Mesenteric fat pad (tissue), 1 donor: Measurements from ENCODE around the gene CBFB. TPM values are rescaled to one million over a fixed set of nuclear protein-coding genes. Genes with fewer than 3 reads are reported as not detected.
"Not testable (repeated sequence)": the region's sequence is repeated elsewhere in the genome, so short reads cannot be mapped to it uniquely, and the experiment has no call there.

Experiments used
- DNase-seq: peaks from one replicate; pipeline ENCODE4 v3.0.0-alpha.2; 2020; ENCODE audit warnings: low spot score
- long read RNA-seq: library from polyadenylated mRNA; unstranded; transcript quantifications from one replicate; pipeline ENCODE4 v2.0.0, GENCODE V29; 2020
- total RNA-seq: library from RNA; stranded (reverse); fragmentation: NEBNext Ultra II Directional; extraction: Animal tissue kit (Norgen Biotek cat#: 25700); gene quantifications from one replicate; pipeline ENCODE4 v1.2.1, GENCODE V29; 2021
- donor health status: DM: yes; HTN: yes; CAD: no.

Gene CBFB
- total RNA-seq: 48.7 TPM
- long read RNA-seq, partial matches to known transcripts: 3 of 14 reads
- long read RNA-seq, other reads (novel, unspliced or antisense): 9 of 14 reads

DNA sequence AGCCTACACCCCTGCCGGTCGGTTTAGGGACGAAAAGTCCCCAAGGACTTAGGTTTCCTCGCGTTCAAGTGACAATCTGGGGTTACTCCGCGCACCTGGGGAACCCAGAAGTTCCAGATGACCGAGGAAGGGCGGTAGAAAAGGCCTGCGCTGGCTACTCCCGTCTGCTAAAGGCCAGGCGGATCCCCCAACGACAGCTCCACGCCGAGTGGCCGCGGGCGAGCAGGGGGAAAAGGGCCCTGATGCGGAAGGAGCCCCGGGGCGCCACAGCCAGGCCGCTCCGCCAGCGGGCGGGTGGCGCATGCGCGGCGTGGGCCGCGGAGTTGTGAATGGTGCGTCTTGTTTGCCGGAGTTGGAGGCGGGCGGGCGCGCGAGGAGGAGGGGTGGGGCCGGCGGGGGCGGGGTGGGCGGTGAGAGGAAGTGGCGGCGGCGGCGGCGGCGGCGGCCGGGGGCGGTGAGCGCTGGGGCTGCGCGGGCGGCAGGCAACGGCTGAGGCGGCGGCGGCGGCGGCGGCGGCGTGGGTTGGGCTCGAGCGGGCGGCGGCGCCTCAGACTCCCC, at the start of gene CBFB:
Gene CBFB, plus strand, starts transcription at position 454 of the 558 bp plus-strand sequence. CDS start 259 bp downstream, outside the sequence.
- peak; percentile 98 for DNase-seq

GRCh38 chr16:66983033-66983432, 45.9 kb upstream of the CBFB start:
- DNase-seq: no peak

GRCh38 chr16:66984892-66985311, 44.0 kb upstream of the CBFB start:
- no peak for DNase-seq

GRCh38 chr16:66986559-66986958, 42.4 kb upstream of the CBFB start:
- DNase-seq: no peak

- DNase-seq: no peak
Observed at GRCh38 chr16:66988197-66988788, 40.7 kb upstream of the CBFB start, which contains the start of gene CES4A. TSS of gene CES4A (plus strand) at chr16:66988589. CDS start at chr16:66988773, 184 bp downstream.

GRCh38 chr16:66991545-66992077, 37.3 kb upstream of the CBFB start:
- no peak for DNase-seq

GRCh38 chr16:66993558-66993957, 35.4 kb upstream of the CBFB start:
- not testable (repeated sequence) for DNase-seq

GRCh38 chr16:66996324-66996982, 32.5 kb upstream of the CBFB start:
- no peak for DNase-seq

GRCh38 chr16:66996983-66997358, 32.0 kb upstream of the CBFB start:
- no peak for DNase-seq

DNA sequence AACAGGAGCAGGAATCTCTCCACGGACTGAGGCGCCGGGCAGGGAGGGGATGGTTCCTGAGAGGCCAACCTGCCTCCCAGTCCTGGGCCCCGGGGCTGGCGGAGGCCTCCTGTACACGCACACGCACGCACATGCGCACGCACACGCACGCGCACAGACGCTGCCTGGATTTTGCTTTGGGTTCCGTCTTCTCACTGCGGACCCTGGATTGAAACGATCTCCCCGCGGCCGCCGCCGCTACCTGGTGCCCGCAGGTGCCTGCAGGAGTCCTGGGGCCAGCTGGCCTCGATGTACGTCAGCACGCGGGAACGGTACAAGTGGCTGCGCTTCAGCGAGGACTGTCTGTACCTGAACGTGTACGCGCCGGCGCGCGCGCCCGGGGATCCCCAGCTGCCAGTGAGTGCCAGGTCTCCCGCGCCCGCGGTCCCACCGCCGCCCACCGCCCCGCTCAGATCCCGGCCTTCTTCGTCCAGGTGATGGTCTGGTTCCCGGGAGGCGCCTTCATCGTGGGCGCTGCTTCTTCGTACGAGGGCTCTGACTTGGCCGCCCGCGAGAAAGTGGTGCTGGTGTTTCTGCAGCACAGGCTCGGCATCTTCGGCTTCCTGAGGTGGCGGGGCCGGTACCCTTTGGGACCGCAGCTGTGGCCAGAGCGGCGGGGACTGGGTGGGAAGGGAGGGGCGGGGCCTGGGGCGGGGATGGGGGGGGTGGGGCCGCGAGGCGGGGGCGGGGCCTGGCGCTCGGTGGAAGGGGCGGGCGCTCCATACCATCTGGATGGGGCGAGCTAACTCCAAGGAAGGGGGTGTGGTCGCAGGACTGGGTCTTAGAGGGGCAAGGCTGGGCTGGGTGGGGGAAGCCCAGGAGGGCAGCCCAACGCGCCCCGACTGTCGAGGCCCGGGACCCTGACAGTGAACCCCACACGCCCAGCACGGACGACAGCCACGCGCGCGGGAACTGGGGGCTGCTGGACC, 28.3 kb upstream of the CBFB start:
- no peak for DNase-seq

- no peak for DNase-seq
Observed at GRCh38 chr16:67001726-67002125, 27.2 kb upstream of the CBFB start.

DNA sequence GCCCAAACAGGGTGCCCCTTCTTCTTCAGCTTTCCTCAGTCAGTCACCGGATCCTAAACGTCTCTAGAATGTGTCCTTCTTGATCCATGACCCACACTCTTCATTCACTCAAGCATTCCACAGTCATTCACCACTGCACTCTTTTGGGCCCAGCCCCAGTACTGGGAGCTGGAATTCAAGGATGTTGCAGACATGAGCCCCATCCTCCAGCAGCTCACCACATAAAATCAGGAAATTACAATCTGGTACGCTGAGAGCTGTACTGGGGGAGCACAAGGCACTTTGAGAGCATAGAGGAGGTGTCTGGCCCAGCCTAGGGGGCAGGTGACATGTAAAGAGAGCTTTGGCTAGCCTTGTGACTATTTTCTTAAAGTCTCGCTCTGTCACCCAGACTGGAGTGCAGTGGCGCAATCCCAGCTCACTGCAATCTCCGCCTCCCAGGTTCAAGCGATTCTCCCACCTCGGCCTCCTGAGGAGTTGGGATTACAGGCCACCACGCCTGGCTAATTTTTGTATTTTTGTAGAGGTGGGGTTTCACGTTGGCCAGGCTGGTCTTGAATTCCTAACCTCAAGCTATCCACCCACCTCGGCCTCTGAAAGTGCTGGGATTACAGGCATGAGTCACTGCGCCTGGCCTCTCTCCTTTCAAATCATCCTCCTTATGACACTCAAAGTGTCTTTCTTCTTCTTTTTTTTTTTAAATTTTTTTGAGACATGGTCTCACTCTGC, 21.9 kb upstream of the CBFB start:
- DNase-seq: no peak

DNA sequence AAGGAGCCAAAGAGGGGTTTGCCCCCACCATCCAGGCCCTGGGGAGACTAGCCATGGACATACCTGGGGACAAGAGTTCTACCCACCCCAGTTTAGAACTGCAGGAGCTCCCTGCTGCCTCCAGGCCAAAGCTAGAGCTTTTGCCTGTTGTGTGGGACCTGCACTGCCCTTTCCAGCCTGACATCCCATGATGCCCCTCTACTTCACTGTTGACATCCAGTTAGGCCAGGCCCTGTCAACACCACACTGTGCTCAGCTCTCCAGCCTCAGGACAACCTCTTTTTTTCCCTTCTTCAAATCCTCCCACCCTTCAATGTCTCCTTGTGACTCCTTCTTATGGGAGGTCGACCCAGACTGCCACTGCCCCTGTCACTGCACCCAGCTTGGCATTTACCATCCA, 19.8 kb upstream of the CBFB start:
- no peak for DNase-seq

GRCh38 chr16:67011274-67011673, 17.7 kb upstream of the CBFB start:
- DNase-seq: no peak

GRCh38 chr16:67013233-67013822, 15.6 kb upstream of the CBFB start:
- DNase-seq: no peak

DNA sequence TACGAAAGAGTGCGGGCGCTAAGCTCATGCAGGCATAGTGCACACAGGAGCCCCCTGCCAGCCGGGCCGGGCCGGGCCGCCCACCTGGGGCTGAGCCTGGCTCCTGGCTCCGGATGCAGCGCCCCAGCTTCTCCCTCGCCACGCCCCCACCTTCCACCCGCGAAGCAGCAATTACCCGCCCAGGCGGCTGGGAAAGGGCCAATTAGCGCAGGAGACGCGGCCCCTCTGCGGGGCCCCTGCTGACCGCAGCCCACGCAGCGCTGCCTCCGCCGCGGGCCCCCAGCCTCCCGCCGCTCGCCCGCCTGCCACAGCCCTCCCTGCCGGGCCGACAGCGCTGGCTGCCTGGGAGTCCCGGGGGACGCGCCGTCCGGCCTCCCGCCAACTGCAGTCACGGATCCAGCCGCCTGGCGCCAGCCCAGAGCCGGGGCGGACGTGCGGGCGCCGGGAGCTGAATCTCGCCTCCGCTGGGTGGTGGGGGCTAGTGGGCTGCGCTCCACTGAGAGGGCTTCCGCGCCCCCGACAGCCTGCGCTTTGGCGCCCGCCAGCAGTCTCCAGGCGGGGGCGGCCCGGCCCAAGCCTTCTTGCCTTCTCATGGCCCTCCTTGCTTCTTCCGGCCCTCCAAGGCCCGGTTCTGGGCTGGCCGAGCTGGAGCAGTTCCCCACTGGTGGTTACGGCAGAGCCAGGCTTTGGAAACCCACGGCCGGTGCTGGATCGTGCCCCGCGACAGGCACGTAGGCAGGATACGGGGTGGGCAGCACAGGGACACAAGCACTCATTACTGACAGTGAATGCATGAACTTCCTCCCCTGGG, 14.9 kb upstream of the CBFB start:
- DNase-seq: peak; percentile 93

DNA sequence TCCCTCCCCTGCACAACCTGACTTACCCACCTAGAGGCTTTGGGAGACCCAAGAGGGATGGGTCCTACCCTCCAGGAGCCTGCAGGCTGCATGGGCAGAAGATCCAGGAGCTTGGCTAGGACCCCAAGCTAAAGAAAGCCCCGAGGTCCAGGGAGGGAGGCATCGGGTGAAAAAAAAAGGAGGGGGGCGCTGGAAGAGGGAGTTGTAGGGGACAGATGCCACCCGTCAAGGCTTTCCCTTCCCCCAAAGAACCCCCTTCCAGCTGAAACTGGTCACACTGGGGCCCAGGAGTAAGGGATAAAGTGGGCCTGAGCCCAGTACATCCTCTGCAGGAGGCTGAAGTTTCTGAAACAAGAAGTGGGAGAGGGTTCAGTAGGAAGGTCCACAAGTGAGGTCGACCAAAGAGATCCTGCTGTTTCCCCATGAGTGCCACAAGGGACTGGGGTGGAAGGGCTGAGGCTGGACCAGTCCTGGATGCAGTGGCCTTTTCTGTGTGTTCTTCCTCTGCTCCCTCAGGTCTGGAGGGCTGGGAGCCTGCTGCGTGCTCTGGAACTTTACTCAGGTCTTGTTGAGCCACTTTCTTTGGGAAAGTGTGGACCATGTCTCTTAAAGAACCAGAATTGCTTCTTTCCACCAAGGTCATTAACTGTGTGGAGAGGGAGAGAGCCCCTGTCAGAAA, 14.2 kb upstream of the CBFB start:
- peak; percentile 67 for DNase-seq

- DNase-seq: peak; percentile 76
Observed at GRCh38 chr16:67015313-67015731, 13.6 kb upstream of the CBFB start.

DNA sequence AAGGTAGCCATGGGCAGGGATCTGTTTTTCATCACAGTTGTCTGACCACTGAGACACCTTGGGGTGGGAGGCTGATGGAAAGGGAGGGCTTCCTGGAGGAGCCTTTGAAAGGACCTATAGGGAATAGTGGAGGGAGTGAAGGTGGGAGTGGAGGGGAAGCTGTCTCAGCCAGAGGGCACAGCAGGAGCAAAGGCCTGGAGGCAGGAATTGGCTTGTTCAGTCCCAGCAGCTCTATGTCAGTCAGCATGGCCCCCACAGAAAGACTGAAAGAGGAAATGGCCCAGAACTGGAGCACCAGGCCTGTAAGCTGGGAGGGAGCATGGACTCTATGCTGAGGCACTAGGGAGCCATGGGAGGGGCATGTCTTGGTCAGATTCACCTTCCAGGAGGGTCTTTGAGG, 12.8 kb upstream of the CBFB start:
- peak; percentile 75 for DNase-seq
